ENCODE results near the gene MROH8.

DNA sequence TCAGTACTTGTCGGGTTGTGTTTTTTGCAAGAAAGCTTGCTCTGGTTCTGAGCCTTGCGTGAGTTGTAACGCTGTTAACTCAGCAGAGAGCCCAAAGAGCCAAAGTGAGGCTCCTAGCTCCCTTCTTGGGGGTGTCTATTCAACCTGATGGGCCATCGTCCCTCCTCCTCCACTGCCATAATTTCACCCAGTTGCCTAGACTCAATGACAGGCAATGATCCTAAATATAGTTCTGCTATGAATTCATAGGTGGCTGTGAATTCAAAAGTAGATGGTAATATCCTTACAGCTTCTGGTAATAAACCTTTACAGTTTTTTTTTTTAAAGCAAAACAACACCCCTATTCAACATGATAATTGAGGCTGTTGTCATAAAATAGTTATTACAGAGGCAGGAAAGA, 42.7 kb upstream of the MROH8 start:
- TF ChIP-seq ZNF501 (CRISPR knock-in tag; IDR thresholded peaks at IDR 0.05) (no peak), SMARCC2 (IDR thresholded peaks at IDR 0.05) (no peak), CEBPB (IDR thresholded peaks at IDR 0.05; ENCODE audit: borderline replicate concordance, low read depth, low read length) (no peak), CHD4 (IDR thresholded peaks at IDR 0.05; ENCODE audit: borderline replicate concordance, low read length) (no peak), SRF (IDR thresholded peaks at IDR 0.05; ENCODE audit: low read depth, low read length) (no peak), SMC3 (IDR thresholded peaks at IDR 0.05; ENCODE audit: low read length) (no peak), EHMT2 (IDR thresholded peaks at IDR 0.05; ENCODE audit: borderline replicate concordance, low read depth, low read length) (no peak), ERF (CRISPR knock-in tag; IDR thresholded peaks at IDR 0.05) (no peak)
- TF ChIP-seq, protein P1, sequence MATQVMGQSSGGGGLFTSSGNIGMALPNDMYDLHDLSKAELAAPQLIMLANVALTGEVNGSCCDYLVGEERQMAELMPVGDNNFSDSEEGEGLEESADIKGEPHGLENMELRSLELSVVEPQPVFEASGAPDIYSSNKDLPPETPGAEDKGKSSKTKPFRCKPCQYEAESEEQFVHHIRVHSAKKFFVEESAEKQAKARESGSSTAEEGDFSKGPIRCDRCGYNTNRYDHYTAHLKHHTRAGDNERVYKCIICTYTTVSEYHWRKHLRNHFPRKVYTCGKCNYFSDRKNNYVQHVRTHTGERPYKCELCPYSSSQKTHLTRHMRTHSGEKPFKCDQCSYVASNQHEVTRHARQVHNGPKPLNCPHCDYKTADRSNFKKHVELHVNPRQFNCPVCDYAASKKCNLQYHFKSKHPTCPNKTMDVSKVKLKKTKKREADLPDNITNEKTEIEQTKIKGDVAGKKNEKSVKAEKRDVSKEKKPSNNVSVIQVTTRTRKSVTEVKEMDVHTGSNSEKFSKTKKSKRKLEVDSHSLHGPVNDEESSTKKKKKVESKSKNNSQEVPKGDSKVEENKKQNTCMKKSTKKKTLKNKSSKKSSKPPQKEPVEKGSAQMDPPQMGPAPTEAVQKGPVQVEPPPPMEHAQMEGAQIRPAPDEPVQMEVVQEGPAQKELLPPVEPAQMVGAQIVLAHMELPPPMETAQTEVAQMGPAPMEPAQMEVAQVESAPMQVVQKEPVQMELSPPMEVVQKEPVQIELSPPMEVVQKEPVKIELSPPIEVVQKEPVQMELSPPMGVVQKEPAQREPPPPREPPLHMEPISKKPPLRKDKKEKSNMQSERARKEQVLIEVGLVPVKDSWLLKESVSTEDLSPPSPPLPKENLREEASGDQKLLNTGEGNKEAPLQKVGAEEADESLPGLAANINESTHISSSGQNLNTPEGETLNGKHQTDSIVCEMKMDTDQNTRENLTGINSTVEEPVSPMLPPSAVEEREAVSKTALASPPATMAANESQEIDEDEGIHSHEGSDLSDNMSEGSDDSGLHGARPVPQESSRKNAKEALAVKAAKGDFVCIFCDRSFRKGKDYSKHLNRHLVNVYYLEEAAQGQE (IDR thresholded peaks at IDR 0.05; ENCODE audit: borderline replicate concordance in 1 of 2, low read depth in 1 of 2, low read length in 2 of 2) = no peak
- TF ChIP-seq, protein P2, sequence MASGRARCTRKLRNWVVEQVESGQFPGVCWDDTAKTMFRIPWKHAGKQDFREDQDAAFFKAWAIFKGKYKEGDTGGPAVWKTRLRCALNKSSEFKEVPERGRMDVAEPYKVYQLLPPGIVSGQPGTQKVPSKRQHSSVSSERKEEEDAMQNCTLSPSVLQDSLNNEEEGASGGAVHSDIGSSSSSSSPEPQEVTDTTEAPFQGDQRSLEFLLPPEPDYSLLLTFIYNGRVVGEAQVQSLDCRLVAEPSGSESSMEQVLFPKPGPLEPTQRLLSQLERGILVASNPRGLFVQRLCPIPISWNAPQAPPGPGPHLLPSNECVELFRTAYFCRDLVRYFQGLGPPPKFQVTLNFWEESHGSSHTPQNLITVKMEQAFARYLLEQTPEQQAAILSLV (CRISPR knock-in tag; IDR thresholded peaks at IDR 0.05; ENCODE audit: borderline replicate concordance) = no peak

All from HepG2 (cell line).